Activated CD4-positive, alpha-beta T cell treated with anti-CD3 and anti-CD28 coated beads, Interleukin-2, amount 50 U/mL, for 16 hours (primary cell): ENCODE data around the gene ZBTB47.

ENCODE experiments used
- DNase-seq: peaks from one replicate; pipeline ENCODE4 v3.0.0-alpha.2; 2020

The ZBTB47 gene

DNA sequence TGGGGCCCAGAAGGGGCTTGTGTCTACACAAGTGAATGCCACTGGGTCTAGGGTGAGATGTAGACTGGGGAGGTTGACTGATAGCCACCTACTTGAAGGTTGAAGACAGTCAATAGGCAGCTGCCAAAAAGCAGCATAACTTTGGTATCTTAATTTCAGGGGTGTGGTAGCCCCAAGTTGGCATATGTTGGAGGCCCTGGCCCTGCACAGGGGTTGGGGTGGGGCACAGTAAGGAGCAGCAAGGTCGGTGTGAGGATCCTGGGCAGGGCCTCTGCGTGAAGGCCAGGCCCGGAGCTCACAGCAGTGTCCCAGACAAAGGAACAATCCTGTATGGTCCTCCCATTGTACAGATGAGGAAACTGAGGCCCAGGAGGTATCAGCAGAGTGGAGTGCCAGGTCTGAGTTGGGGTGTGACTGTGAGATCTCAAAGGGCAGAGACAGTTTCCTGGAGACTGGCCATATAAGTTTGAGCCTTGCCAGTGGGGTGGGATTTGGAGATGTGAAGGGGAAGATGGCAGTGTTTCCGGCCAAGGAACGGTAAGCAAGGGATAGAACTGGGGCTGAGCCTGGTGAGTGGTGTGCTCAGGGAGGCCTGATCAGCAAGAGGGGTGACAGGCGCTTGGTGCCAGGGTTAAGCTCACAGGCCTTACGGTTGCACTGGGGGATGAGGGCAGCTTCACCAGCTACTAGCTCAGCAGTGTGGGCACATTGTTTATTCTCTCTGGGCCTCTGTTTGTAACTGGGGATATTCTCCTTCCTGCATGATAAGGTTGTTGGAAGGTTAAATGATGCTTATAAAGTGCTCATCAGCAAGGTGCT is 33.5 kb downstream of the ZBTB47 start:
- no peak for DNase-seq

DNA sequence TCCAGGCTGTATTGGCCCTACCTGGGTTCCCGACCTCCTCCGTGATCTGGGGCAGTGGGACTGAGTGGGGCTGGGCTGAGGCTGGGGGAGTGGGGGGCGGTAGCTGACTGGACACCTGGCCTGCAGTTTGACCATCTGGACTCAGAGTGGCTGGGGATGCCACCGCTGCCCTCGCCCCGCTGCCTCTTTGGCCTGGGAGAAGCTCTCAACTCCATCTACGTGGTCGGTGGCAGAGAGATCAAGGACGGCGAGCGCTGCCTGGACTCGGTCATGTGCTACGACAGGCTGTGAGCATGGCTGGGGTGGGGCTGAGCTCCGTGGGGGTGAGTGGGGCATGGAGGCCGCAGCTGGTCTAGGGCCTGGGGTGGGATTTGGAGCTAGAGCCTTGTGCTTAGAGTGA is 34.5 kb downstream of the ZBTB47 start:
- DNase-seq = no peak

DNA sequence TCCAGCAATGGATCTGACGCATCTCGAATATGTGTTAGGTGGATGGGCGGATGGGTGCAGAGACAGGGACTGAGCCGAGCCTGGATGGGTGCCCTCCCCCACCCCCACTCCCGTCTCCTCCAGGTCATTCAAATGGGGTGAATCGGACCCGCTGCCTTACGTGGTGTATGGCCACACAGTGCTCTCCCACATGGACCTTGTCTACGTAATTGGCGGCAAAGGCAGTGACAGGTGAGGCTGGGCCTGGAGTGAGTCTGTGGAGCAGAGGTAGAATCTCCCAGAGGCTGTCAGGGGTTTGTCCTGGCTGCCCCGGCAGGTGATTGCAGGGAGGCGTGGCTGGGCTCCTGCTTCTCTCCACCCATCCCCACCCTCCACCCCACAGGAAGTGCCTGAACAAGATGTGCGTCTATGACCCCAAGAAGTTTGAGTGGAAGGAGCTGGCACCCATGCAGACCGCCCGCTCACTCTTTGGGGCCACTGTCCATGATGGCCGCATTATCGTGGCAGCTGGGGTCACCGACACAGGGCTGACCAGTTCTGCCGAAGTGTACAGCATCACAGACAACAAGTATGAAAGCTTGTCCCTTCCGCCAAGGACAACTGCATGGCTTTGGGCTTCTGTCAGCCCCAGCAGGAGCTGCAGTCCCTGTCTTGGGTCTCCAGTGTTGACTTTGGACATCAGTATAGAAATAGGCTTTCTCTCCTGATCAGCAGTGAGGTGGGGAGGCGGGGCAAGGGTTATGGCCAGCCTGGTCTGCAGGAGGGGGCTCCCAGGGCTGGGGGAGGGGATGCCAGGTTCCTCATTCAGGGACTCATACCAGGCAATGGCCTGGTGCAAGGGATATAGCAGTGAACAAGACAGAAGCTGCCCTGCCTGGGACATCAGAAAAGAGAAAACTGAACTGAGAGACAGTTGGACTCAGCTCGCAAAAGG is 35.3 kb downstream of the ZBTB47 start:
- DNase-seq = no peak

DNA sequence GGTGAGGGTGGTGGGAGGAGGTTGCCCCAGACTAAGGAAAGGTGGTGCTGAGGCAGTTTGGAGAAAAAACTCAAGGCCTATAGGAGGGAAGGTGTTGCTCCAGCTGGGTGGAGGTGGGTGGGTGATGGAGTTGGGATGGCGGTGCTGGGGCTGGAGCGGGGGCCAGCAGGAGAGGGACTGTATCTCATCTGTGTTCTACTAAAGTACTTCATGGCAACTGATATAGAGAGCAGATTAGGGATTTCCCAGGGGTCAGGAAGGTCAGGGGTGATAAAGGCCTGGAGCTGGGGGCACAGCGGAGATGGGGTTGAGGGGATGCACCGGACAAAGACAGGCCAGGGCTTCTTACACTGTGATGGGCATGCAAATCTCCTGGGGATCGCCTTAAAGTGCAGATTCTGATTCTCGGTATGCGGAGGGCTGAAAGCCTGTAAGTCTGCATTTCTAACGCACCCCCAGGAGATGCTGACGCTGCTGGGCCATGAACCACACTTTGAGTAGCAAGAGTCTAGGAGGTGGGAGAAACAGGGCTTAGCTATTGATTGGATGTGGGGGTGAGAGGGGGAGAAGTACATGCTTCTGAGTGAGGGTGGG is 36.0 kb downstream of the ZBTB47 start:
- no peak for DNase-seq

DNA sequence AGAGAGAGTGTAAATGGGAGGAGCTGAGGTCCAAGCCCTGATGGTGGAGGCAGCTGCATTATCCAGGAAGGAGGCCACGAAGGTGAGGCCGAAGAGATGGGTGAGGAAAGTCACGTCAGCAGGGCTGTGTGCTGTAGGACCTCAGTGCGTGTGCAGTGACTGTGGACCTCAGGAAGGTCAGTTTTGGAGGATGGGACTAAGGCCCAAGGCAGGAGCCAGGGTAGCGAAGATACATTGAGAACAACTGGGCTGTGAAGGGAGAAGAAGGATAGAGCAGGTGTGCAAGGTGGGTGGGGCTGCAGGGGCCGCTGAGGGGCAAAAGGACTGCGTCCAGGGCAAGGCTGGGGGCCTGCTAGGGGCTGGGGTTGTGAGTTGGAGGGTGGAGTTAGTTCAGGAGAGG is 36.7 kb downstream of the ZBTB47 start:
- DNase-seq = no peak

DNA sequence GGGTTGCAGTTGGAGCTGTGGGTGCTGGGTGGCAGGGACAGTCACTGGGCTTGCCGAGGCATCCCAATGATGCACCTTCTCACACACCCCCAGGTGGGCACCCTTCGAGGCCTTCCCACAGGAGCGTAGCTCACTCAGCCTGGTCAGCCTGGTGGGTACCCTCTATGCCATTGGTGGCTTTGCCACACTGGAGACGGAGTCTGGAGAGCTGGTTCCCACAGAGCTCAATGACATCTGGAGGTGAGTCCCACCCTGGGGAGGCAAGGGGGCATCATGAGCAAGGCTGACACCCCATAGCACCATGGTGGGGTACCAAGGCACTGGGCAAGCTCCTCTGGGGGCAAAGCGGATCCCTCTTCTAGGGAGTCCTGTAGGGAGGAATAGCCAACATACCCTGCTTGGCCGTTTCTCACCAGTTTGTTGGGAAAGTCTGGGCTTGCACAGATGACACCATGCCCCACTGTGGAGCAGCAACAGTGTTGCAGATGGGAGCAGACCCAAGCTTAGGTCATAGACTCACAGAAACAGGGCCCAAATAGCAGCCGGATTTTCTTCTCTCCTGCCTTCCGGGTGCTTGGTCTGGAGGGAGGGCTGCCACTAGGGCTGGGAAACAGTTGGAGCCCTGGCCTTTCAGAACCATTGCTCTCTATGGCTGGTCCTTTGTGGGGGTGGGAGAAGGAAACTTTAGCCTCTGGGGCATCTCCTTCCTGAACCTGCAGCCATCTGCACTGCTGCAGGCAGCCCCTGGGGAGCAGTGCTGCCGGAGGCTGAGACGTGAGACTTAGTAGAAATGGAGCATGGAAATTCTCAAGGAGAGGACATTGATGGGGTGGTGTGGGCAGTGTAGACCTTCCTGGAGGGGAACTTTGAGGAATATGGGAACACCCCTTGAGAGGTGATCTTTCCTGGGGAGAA is 37.5 kb downstream of the ZBTB47 start:
- no peak for DNase-seq

DNA sequence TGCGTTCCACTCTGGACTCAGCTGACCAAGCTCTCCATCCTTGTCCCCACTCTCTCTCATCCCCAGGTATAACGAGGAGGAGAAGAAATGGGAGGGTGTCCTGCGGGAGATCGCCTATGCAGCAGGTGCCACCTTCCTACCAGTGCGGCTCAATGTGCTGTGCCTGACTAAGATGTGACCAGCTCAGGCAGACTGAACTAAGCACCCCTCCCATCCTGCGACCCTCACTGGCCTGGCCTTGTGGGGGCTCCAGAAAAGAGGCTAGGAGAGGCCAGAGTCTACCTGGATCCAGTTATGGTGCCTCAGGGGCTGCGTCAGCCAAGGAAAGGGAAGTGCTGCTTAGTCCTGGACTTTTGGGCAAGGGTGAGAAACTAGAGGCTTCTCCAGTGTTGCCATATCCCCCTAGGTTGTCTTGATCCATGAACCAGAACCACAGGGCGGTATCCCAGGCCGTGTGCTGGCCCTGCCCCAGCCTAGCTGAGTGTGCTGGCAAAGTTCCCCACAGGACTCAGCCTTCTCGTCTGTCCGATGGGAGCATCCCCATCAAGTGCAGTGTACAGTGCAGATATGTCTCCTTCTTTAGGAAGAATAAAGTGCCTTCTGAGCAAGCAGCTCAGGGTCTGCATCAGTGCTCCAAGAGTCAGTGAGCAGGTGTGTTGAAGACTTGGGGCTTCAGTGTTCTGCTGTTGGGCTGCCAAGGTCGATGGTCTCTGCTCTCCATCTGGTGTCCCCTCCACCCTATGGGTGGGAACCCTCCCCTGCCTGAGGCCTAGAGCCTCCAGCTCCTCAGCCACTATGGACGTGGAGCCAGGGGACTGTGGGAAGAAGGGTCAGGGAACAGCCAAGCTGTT is 38.5 kb downstream of the ZBTB47 start:
- no peak for DNase-seq

DNA sequence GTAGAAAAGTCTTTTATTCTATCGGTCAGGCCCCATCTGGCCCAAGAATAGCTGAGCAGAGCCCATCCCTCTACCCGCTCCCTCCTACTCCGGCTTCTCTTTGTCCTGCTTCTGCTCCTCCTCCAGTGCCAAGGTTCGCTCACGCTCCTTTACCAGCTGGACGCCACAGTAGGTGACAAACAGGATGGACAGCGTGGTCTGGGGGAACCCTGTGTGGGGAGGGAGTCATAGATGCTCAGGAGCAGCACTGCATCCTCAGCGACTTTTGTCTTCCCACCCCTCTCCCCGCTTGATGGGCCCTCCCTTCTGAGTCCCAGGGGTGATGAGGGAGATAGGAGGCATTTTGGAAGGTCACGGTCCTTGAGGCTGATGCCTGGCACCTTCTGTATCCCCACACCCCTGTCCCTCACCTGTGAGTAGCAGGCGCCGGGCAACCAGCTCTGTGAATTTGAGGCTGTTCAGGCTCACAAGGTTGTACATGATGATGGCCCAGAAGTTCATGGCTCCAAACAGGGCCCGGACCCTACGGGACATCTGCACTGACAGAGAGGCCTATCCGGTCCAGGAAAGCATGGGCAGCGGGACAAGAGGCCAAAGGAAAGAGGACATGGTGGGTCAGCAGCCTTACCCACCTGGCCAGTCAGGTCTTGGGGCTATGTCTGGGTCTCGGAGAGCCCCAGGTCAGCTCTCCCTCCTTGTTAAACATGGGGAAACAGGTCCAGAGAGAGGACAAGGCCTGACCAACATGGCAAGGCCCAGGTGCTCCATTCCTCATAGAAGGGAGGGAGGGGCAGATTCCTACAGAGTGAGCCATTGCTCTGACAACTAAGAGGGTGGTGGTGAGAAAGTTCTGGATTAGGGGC is 39.4 kb downstream of the ZBTB47 start:
- DNase-seq = no peak

DNA sequence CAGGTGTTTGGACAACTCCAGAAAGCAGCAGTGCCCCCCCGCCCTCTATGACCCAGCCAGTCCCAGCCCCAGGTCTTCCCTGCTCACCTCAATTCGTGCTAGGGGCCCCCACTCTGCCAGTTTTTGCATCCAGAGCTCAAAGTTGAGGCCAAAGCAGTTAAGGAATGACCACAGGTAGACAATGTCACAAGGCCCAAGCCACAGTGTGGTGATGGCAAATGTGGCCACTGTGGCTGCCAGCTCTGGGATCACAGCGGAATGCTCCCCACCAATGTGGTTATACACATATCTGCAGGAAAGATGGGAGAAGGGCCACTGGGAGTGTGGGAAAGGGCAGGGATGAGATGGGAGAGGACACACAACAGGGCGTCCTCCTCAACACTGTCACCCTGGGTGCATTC is 40.0 kb downstream of the ZBTB47 start:
- no peak for DNase-seq

DNA sequence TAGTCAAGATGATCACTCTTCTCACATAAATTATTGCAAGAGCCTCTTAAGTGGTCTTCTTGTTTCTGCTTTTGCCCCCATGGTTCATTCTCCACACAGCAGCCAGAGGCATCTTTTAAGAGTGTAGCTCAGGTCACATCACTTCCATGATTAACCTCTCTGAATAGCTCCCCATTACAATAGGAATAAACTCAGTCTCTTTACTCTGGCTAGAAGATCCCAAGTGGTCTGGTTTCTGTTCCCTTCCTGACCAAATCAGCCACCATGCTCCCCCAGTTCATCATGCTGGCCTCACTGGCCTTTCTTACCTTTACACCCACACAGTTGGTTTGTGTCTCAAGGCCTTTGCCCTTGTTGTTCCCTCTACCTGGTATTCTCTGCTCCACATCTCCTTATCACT is 40.9 kb downstream of the ZBTB47 start:
- DNase-seq = no peak

DNA sequence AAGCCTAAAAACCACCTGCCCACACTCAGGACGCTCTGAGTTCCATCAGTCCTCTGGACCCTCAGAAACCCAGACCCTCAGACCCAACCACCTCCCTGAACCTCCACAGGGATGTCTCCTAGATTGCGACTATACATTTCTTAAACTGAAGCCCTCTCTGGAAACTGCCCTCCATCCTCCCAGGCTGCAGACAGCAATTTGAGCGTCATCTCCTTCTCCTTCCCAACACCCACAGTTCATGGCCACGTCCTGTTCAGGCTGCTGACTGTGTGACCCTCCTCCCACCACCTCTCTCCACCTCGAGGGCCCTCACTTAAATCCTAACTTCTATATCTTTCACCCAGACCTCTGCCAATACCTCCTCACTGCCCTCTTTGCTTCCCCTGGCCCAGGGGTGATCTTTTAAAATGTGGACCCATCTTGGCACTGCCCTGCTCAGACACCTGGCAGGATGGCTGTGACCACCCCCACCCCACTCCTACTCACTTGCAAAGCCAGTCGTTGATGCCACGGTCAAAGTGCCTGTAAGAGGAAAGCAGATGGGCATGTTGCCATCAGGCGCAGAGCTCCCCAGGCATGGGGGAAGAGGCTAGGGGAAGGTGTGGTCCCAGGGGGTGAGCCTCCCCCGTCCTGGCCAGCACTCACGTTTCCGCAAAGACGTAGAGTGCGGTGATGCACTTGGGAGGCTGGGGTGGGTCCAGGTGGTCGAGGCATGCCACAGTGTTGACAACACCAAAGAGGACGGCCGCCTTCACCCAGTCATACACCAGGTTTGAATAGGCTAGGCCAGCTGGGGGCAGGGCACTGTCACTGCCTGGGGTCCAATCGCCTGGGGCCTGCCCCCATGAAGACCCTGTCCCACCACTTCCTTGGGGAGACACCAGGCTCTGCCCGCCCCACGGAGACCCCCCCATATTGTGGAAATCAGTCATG is 43.1 kb downstream of the ZBTB47 start:
- no peak for DNase-seq

DNA sequence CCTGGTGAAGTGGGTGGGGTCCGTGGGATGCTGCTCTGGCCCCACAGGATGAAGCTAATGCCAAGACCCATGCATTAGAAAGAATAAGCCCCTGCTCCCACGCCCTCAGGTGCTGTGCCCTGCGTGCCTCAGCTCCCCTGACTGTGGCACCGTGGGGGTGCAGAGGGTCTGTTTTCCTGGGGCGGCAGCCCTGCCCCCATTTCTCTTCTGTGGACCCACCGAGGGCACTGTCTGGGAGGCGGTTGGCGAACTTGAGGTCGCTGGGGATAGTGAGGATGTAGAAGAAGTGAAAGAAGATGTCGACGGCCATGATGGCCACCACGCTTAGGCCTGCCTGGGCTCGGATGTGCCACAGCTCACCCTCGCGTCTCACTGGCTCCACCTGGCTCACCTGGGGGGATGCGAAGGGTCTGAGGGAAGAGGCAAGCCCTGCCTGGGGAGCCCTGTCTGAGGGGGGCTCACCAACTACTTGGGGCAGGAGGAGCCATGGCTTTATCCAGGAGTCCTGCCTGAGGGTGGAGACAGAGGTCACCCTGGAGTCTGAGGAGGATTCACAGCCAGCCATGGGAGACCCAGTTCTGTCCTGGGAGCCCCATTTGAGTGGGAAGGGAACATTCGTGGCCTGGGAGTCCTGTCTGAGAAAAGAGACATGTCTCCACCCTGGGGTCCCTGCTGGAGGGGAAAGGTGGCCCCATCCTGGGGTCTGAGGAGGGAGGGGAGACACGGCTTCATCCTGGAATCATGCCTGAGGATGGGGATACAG is 44.0 kb downstream of the ZBTB47 start:
- no peak for DNase-seq

DNA sequence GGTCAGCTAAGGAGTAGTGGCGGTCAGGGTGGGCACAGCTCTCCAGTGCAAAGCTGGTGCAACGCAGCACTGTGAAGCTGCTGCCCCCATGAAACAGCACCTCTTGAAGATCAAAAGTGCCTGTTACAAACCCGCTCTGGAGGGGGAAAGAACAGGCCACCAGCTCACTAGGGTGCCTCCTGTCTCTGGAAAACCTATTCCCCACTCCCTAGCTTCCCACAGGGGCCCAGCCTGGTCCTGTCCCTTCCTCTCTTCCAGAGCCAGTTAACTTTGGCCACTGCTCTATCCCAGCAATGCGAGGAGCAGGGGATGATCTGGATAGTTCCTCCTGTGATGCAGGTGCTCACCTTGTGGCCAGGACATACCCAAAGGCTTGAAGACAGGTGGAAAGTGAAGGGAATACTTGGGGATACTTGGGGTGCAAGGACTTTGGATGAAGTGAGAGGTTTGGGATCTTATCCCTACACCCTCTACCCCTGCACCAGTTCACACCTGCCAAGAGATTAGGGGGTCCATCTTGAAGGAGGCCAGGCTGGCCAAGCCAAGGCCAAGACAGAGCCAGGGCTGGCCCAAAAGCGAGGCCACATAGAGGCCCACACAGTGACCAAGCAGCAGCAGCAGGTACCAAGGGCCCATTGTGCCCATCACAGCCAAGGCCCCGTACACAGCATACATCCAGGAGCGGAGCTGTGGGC is 44.9 kb downstream of the ZBTB47 start:
- DNase-seq = no peak

DNA sequence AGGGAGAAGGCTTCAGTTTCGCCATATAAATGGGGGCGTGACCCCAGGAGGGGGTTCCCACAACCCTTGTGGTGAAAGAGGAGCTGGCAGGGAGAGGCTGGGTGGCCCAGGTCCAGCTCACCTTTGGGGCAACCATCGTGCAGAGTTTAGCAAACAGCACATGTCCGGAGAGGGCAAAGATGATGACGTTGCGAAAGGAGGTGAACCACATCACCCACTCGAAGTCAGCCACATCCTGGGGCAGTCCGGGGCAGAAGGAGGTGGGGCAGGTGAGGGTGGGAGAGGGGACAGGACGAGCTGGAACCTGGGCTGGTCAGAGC is 45.4 kb downstream of the ZBTB47 start:
- DNase-seq = peak; percentile 24

DNA sequence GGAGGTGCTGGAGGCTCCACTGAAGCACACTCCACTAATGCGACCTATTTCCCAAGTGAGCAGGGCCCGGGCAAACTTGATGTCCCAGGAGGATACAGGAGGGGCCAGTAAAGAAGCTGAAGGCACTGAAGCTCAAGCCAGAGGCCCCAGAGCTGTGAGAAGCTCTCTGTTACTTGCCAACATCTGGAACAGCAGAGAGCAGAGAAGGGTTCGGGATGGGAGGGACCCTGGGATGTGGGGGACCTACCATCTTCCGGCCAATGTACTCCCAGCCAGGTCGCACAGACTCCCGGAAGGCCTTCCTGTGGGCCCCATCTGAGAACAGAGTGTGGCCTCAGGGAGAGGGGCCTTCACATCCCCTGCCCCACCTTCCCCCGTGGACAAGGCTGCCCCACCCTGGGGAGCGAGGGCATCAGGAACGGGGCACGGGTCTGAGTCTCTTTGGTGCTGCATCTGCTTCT is 46.0 kb downstream of the ZBTB47 start:
- DNase-seq = no peak

DNA sequence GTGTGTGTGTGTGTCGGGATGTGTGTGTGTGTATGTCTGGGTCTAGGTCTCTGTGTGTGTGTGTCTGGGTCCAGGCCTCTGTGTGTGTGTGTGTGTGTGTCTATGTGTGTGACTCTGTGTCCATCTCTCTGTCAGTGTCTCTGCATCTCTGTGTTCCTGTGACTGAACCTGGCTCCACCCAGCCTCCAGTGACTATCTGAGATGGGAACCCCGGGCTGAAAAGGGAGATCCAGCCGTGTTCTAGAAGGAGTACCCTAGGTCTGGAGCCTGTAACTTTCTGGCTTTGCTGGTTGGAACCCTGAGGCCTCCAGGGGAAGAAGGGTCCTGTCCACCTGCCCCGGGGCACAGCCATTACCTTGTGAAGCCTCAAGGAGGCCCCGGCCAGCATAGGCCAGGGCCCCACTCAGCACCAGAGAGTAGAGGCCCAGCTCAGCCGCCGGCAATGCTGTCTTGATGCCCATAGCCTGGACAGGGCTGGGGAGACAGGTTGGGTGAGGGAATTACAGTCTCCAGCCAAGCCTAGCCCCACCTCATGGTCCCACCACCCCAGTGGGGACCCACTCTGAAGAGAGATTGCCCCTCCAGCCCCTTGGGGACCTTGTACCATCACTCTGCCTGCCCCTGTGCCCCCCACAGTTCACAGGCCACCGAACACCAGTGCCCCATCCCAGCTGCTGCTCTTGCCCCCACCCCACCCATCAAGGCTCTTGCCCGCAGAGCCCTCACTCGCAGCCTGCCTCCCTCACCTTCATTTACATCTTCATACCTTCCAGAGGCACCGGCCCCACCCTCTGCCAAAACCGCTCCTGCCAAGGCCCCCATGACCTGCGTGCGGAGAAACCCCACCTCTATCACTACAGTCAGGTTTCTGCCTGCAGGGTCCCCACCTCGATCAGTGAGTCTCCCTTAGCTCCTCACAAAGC is 47.1 kb downstream of the ZBTB47 start:
- no peak for DNase-seq
